Endothelial cell of umbilical vein (primary cell): ENCODE data around the gene TNFRSF12A.

ENCODE experiments used
- EZH2 ChIP-seq: IDR thresholded peaks from 2 replicates; pipeline ENCODE4 v1.6.1; 2012; ENCODE audit warnings: borderline replicate concordance, low read depth, mild to moderate bottlenecking, moderate library complexity, low read length, inconsistent platforms; ENCODE audit not compliant: severe bottlenecking
- FOS ChIP-seq: IDR thresholded peaks from 2 replicates; pipeline ENCODE4 v1.6.1; 2011; ENCODE audit warnings: mild to moderate bottlenecking, low read length, moderate library complexity, borderline replicate concordance; ENCODE audit not compliant: insufficient read depth
- GATA2 ChIP-seq: IDR thresholded peaks from 2 replicates; pipeline ENCODE4 v1.7.0; 2011; ENCODE audit warnings: low read depth, mild to moderate bottlenecking, moderate library complexity, mixed read lengths, low read length; ENCODE audit not compliant: insufficient read length, insufficient read depth
- JUN ChIP-seq: IDR thresholded peaks from 2 replicates; pipeline ENCODE4 v1.6.1; 2011; ENCODE audit warnings: borderline replicate concordance, low read depth; ENCODE audit not compliant: insufficient read length, insufficient read depth
- MYC ChIP-seq: IDR thresholded peaks from one replicate; pipeline ENCODE4 v1.6.1; 2011; ENCODE audit warnings: mild to moderate bottlenecking, low read depth, low read length
- POLR2A ChIP-seq: IDR thresholded peaks from 2 replicates; pipeline ENCODE4 v1.6.1; 2012; ENCODE audit warnings: low read depth, mild to moderate bottlenecking, control low read depth, low read length
- POLR2AphosphoS5 ChIP-seq: IDR thresholded peaks from 2 replicates; pipeline ENCODE4 v1.6.1; 2012; ENCODE audit warnings: low read depth, mild to moderate bottlenecking, control low read depth, low read length, moderate library complexity; ENCODE audit not compliant: insufficient read depth
- TF ChIP-seq, protein P1 (sequence below): IDR thresholded peaks from 2 replicates; pipeline ENCODE4 v1.6.1; 2011; ENCODE audit not compliant: insufficient read depth, insufficient read length
- TF ChIP-seq, protein P2 (sequence below), 2 donors: IDR thresholded peaks; 1 replicate in 1 of 2; 2 replicates in 1 of 2; pipeline ENCODE4 v1.5.1; 2011; ENCODE audit warnings: low read length in 2 of 2, mild to moderate bottlenecking in 2 of 2, moderate library complexity in 2 of 2, control low read depth in 1 of 2, inconsistent platforms in 1 of 2, low read depth in 1 of 2; ENCODE audit not compliant: insufficient read depth in 1 of 2; ENCODE audit errors: extremely low read depth in 1 of 2

DNA sequence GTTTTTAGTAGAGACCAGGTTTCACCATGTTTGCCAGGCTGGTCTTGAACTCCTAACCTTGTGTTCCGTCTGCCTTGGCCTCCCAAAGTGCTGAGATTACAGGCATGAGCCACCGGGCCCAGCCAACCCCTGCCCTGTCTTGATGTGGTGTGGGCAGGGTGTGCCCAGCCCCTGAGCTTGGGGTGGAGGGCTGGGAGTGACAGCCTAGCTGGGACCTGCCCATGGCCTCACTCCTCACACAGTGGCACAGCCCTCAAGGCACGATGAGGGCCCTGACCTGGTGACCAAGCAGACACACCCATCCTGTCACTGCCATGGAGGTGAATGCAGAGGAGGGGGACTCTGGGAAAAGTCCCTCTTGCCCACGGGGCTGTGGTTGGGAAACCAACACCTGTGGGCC lies 48.3 kb downstream of the TNFRSF12A start:
- no peak for TF ChIP-seq EZH2
- TF ChIP-seq, protein P1, sequence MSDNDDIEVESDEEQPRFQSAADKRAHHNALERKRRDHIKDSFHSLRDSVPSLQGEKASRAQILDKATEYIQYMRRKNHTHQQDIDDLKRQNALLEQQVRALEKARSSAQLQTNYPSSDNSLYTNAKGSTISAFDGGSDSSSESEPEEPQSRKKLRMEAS, result no peak
- TF ChIP-seq, protein P2, sequence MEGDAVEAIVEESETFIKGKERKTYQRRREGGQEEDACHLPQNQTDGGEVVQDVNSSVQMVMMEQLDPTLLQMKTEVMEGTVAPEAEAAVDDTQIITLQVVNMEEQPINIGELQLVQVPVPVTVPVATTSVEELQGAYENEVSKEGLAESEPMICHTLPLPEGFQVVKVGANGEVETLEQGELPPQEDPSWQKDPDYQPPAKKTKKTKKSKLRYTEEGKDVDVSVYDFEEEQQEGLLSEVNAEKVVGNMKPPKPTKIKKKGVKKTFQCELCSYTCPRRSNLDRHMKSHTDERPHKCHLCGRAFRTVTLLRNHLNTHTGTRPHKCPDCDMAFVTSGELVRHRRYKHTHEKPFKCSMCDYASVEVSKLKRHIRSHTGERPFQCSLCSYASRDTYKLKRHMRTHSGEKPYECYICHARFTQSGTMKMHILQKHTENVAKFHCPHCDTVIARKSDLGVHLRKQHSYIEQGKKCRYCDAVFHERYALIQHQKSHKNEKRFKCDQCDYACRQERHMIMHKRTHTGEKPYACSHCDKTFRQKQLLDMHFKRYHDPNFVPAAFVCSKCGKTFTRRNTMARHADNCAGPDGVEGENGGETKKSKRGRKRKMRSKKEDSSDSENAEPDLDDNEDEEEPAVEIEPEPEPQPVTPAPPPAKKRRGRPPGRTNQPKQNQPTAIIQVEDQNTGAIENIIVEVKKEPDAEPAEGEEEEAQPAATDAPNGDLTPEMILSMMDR (IDR thresholded peaks at IDR 0.05; ENCODE audit: extremely low read depth in 1 of 2, insufficient read depth in 1 of 2, low read depth in 1 of 2, low read length in 2 of 2), result no peak
- TF ChIP-seq POLR2A, result no peak
- TF ChIP-seq FOS, result no peak
- no peak for TF ChIP-seq MYC
- no peak for TF ChIP-seq POLR2AphosphoS5
- TF ChIP-seq GATA2, result no peak
- no peak for TF ChIP-seq JUN
